ENCODE measurements around the gene TM4SF4. TPM values are rescaled to one million over a fixed set of nuclear protein-coding genes. Genes with fewer than 3 reads are reported as not detected.

Gene TM4SF4
- total RNA-seq, 1 experiment from 2014 or later = 1.4 TPM

DNA sequence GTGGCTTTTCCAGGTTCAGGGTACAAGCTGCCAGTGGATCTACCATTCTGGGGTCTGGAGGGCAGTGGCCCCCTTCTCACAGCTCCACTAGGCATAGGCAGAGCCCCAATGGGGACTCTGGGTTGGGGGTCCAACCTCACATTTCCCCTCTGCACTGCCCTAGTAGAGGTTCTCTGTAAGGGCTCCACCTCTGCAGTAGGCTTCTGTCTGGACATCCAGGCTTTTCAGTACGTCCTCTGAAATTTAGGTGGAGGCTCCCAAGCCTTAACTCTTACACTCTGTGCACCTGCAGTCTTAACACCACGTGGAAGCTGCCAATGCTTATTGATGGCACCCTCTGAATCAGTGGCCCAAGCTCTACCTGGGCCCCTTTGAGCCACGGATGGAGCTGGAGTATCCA, 22.5 kb upstream of the TM4SF4 start (continued):
- TF ChIP-seq ATF6 (CRISPR knock-in tag; IDR thresholded peaks at IDR 0.05) (no peak), FOXP1 (CRISPR knock-in tag; IDR thresholded peaks at IDR 0.05; ENCODE audit: borderline replicate concordance) (no peak), JAZF1 (CRISPR knock-in tag; IDR thresholded peaks at IDR 0.05) (no peak), CREB1 (CRISPR knock-in tag; IDR thresholded peaks at IDR 0.05) (no peak), PRRX2 (CRISPR knock-in tag; IDR thresholded peaks at IDR 0.05) (no peak), SOX15 (CRISPR knock-in tag; IDR thresholded peaks at IDR 0.05) (no peak), ZNF263 (CRISPR knock-in tag; IDR thresholded peaks at IDR 0.05; ENCODE audit: low read depth) (no peak), ZNF317 (CRISPR knock-in tag; IDR thresholded peaks at IDR 0.05; ENCODE audit: borderline replicate concordance, low read depth) (no peak)
- TF ChIP-seq, protein P1, sequence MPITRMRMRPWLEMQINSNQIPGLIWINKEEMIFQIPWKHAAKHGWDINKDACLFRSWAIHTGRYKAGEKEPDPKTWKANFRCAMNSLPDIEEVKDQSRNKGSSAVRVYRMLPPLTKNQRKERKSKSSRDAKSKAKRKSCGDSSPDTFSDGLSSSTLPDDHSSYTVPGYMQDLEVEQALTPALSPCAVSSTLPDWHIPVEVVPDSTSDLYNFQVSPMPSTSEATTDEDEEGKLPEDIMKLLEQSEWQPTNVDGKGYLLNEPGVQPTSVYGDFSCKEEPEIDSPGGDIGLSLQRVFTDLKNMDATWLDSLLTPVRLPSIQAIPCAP (CRISPR knock-in tag; IDR thresholded peaks at IDR 0.05) = no peak
- TF ChIP-seq, protein P2, sequence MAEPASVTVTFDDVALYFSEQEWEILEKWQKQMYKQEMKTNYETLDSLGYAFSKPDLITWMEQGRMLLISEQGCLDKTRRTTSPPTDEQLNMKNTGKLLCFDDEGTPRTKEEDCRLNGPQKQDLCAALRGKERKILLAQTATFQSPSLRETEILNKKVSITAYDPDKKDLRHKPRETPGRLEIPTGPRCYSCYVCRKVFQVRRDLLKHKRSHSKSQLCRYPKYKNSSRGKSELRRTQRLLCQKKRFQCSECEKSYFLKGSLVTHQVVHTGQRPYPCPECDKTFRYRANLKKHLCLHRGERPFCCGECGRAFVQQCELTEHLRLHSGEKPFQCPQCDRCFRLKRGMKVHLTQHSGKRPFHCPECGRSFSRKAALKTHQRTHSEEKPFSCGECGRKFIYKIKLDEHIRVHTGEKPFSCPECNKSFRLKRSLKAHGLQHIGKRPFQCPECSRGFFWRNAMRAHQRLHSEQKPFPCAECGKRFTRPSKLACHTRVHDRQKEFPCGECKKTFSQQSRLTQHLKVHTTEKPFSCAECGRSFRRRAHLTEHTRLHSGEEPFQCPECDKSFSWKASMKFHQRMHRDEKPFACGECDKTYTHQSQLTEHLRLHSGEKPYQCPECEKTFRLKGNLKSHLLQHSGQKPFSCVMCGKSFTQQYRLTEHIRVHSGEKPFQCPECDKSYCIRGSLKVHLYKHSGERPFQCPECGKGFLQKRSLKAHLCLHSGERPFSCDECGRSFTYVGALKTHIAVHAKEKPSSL (CRISPR knock-in tag; conservative IDR thresholded peaks at IDR 0.05) = no peak
- TF ChIP-seq, protein P3, sequence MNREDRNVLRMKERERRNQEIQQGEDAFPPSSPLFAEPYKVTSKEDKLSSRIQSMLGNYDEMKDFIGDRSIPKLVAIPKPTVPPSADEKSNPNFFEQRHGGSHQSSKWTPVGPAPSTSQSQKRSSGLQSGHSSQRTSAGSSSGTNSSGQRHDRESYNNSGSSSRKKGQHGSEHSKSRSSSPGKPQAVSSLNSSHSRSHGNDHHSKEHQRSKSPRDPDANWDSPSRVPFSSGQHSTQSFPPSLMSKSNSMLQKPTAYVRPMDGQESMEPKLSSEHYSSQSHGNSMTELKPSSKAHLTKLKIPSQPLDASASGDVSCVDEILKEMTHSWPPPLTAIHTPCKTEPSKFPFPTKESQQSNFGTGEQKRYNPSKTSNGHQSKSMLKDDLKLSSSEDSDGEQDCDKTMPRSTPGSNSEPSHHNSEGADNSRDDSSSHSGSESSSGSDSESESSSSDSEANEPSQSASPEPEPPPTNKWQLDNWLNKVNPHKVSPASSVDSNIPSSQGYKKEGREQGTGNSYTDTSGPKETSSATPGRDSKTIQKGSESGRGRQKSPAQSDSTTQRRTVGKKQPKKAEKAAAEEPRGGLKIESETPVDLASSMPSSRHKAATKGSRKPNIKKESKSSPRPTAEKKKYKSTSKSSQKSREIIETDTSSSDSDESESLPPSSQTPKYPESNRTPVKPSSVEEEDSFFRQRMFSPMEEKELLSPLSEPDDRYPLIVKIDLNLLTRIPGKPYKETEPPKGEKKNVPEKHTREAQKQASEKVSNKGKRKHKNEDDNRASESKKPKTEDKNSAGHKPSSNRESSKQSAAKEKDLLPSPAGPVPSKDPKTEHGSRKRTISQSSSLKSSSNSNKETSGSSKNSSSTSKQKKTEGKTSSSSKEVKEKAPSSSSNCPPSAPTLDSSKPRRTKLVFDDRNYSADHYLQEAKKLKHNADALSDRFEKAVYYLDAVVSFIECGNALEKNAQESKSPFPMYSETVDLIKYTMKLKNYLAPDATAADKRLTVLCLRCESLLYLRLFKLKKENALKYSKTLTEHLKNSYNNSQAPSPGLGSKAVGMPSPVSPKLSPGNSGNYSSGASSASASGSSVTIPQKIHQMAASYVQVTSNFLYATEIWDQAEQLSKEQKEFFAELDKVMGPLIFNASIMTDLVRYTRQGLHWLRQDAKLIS (CRISPR knock-in tag; IDR thresholded peaks at IDR 0.05; ENCODE audit: borderline replicate concordance) = no peak

- Mint-ChIP-seq H3K4me3 (no peak overlapping the region), H3K4me1 (peaks cover 5% of the 10 kb centered on the region), H3K9me3 (peaks cover 40% of the 10 kb centered on the region), H3K27me3 (ENCODE audit: low read depth) (no peaks in the 10 kb centered on the region; the same call in 1 of the 2 replicates), H3K36me3 (peaks cover 37% of the 10 kb centered on the region), H3K27ac (no peak overlapping the region)
- ChIA-PET CTCF (no interaction called here), POLR2A (no interaction called here)
- no peak for ATAC-seq
- DNase-seq (ENCODE audit: low spot score) = no peak
- TF ChIP-seq GABPB1 (CRISPR knock-in tag; IDR thresholded peaks at IDR 0.05) = no peak
- TF ChIP-seq, protein P1 (CRISPR knock-in tag; IDR thresholded peaks at IDR 0.05) = no peak
- TF ChIP-seq ELF4 (CRISPR knock-in tag; IDR thresholded peaks at IDR 0.05; ENCODE audit: low read depth) = no peak
- TF ChIP-seq PRDM15 (CRISPR knock-in tag; IDR thresholded peaks at IDR 0.05) = no peak
- TF ChIP-seq ZBTB21 (CRISPR knock-in tag; IDR thresholded peaks at IDR 0.05; ENCODE audit: borderline replicate concordance) = no peak
- TF ChIP-seq, protein P2 (CRISPR knock-in tag; conservative IDR thresholded peaks at IDR 0.05) = no peak
- no peak for TF ChIP-seq CREB1 (CRISPR knock-in tag; IDR thresholded peaks at IDR 0.05)
- TF ChIP-seq FOXJ3 (CRISPR knock-in tag; IDR thresholded peaks at IDR 0.05; ENCODE audit: borderline replicate concordance) = no peak
- no peak for TF ChIP-seq ZNF219 (CRISPR knock-in tag; IDR thresholded peaks at IDR 0.05; ENCODE audit: borderline replicate concordance)
Measured at GRCh38 chr3:149453140-149453805, 21.2 kb upstream of the TM4SF4 start.
